Neural cell (in vitro differentiated cells): Measurements from ENCODE around the gene KIF19. TPM values are rescaled to one million over a fixed set of nuclear protein-coding genes. Genes with fewer than 3 reads are reported as not detected.

Experiments
- H2AFZ ChIP-seq: fragments of 200-600, 300-800 bp; sonication (generic), shearing (Covaris generic); 2 replicates; pipeline ENCODE4 v1.6.0; 2014; ENCODE audit warnings: low read depth, mild to moderate bottlenecking, antibody characterized with exemption, low read length, moderate library complexity
- H3F3A ChIP-seq: fragments of 200-600 bp; shearing (Covaris generic); 2 replicates; pipeline ENCODE4 v1.6.1; 2016; ENCODE audit warnings: mild to moderate bottlenecking, moderate library complexity, mixed read lengths, antibody characterized with exemption, low read length; ENCODE audit not compliant: insufficient read depth, poor library complexity, severe bottlenecking
- H3K27ac ChIP-seq: fragments of 200-600, 300-800 bp; sonication (generic), shearing (Covaris generic); 2 replicates; pipeline ENCODE4 v1.5.1; 2014; ENCODE audit warnings: mild to moderate bottlenecking, low read length, moderate library complexity
- H3K27me3 ChIP-seq: fragments of 300-800, 200-600 bp; sonication (generic), shearing (Covaris generic); 2 replicates; pipeline ENCODE4 v1.6.0; 2014; ENCODE audit warnings: mild to moderate bottlenecking, low read depth, low read length, moderate library complexity; ENCODE audit not compliant: insufficient read depth
- H3K36me3 ChIP-seq: fragments of 300-800, 200-600 bp; sonication (generic), shearing (Covaris generic); 2 replicates; pipeline ENCODE4 v1.5.1; 2014; ENCODE audit warnings: mild to moderate bottlenecking, antibody characterized with exemption, low read length, moderate library complexity; ENCODE audit not compliant: insufficient read depth
- H3K4me2 ChIP-seq: fragments of 300-800, 200-600 bp; sonication (generic), shearing (Covaris generic); 2 replicates; pipeline ENCODE4 v1.6.0; 2014; ENCODE audit warnings: mild to moderate bottlenecking, low read length
- H3K4me3 ChIP-seq: fragments of 300-800, 200-600 bp; sonication (generic), shearing (Covaris generic); 2 replicates; pipeline ENCODE4 v1.5.1; 2014; ENCODE audit warnings: mild to moderate bottlenecking, low read length, moderate library complexity
- H3K79me2 ChIP-seq: fragments of 200-600 bp; shearing (Covaris generic); replicated peaks from 2 replicates; pipeline ENCODE4 v1.6.0; 2014; ENCODE audit warnings: mild to moderate bottlenecking, low read length, moderate library complexity; ENCODE audit not compliant: insufficient read depth
- H3K9ac ChIP-seq: fragments of 300-800, 200-600 bp; sonication (generic), shearing (Covaris generic); 2 replicates; pipeline ENCODE4 v1.6.1; 2016; ENCODE audit warnings: mild to moderate bottlenecking, low read length, mixed read lengths
- H3K9me2 ChIP-seq: fragments of 200-600 bp; shearing (Covaris generic); 2 replicates; pipeline ENCODE4 v1.6.1; 2016; ENCODE audit warnings: mild to moderate bottlenecking, low read length, mixed read lengths; ENCODE audit not compliant: insufficient read depth
- H3K9me3 ChIP-seq: fragments of 200-600, 300-800 bp; sonication (generic), shearing (Covaris generic); 2 replicates; pipeline ENCODE4 v1.6.1; 2016; ENCODE audit warnings: mild to moderate bottlenecking, mixed run types, low read length, moderate library complexity, mixed read lengths
- H4K20me1 ChIP-seq: fragments of 200-600 bp; shearing (Covaris generic); 2 replicates; pipeline ENCODE4 v1.6.1; 2016; ENCODE audit warnings: mild to moderate bottlenecking, mixed run types; ENCODE audit not compliant: insufficient read depth
- EP300 ChIP-seq: fragments of 450-650 bp; conservative IDR thresholded peaks from 2 replicates; pipeline ENCODE4 v1.6.1; 2014; ENCODE audit warnings: antibody characterized with exemption, mild to moderate bottlenecking, moderate library complexity; ENCODE audit not compliant: poor library complexity, severe bottlenecking
- EZH2 ChIP-seq: fragments of 200-600, 300-800 bp; shearing (Covaris generic), sonication (generic); IDR thresholded peaks from 2 replicates; pipeline ENCODE4 v1.6.1; 2014; ENCODE audit warnings: antibody characterized with exemption, low read length, borderline replicate concordance, mild to moderate bottlenecking; ENCODE audit not compliant: insufficient read depth, poor library complexity, severe bottlenecking
- MXI1 ChIP-seq: fragments of 450-650 bp; conservative IDR thresholded peaks from 2 replicates; pipeline ENCODE4 v1.6.1; 2014; ENCODE audit warnings: antibody characterized with exemption, mild to moderate bottlenecking; ENCODE audit not compliant: poor library complexity, severe bottlenecking
- POLR2AphosphoS5 ChIP-seq: IDR thresholded peaks from 2 replicates; pipeline ENCODE4 v1.6.1; 2012
- RAD21 ChIP-seq: fragments of 450-650 bp; conservative IDR thresholded peaks from 2 replicates; pipeline ENCODE4 v1.6.1; 2014; ENCODE audit warnings: antibody characterized with exemption, mild to moderate bottlenecking, moderate library complexity
- SMC3 ChIP-seq: fragments of 450-650 bp; conservative IDR thresholded peaks from 2 replicates; pipeline ENCODE4 v1.6.1; 2014; ENCODE audit warnings: antibody characterized with exemption, mild to moderate bottlenecking, moderate library complexity; ENCODE audit not compliant: poor library complexity
- TAF1 ChIP-seq: IDR thresholded peaks from 2 replicates; pipeline ENCODE4 v1.6.1; 2012; ENCODE audit warnings: low read depth
- polyA plus RNA-seq: library from polyadenylated mRNA; depleted of rRNA; stranded (reverse); fragments of >200 nt; gene quantifications from 2 replicates; pipeline ENCODE4 v1.2.3, GENCODE V29; 2014
- TF ChIP-seq, protein P1 (sequence below): IDR thresholded peaks from 2 replicates; pipeline ENCODE4 v1.6.1; 2012; ENCODE audit warnings: borderline replicate concordance
- TF ChIP-seq, protein P2 (sequence below): fragments of 450-650 bp; IDR thresholded peaks from 2 replicates; pipeline ENCODE4 v1.5.1; 2014; ENCODE audit warnings: antibody characterized with exemption, mild to moderate bottlenecking, moderate library complexity; ENCODE audit not compliant: poor library complexity, severe bottlenecking

KIF19 gene
- polyA plus RNA-seq, 1 donor from 2014 or later = not detected

DNA sequence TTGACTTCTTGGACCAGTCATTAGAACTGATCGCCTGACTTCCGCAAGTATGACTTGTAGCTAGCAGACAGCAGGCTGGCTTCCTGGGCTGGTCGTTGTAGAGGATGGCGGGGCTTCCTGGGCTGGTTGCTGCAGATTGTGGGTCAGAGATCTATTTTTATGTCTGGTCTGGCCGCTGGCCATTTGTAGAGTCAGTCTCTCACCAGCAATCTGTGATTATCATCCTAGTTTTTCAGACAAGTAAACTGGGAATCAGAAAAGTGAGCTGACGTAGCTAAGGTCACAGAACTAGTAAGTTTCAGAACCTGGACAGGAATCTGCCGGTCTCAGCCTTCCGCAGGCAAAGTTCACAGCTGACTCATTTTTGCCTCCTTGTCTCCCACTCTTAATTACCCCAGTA lies 60.4 kb downstream of the KIF19 start:
- no peaks in the 10 kb centered on the region for H3K36me3 ChIP-seq
- H3K27ac ChIP-seq = no peak overlapping the region
- no peaks in the 10 kb centered on the region for H3K9me3 ChIP-seq
- H3K9ac ChIP-seq = no peak overlapping the region
- no peaks in the 10 kb centered on the region for H3K27me3 ChIP-seq
- H3K4me3 ChIP-seq = no peak overlapping the region
- H3K9me2 ChIP-seq = no peaks in the 10 kb centered on the region
- TF ChIP-seq, protein P1, sequence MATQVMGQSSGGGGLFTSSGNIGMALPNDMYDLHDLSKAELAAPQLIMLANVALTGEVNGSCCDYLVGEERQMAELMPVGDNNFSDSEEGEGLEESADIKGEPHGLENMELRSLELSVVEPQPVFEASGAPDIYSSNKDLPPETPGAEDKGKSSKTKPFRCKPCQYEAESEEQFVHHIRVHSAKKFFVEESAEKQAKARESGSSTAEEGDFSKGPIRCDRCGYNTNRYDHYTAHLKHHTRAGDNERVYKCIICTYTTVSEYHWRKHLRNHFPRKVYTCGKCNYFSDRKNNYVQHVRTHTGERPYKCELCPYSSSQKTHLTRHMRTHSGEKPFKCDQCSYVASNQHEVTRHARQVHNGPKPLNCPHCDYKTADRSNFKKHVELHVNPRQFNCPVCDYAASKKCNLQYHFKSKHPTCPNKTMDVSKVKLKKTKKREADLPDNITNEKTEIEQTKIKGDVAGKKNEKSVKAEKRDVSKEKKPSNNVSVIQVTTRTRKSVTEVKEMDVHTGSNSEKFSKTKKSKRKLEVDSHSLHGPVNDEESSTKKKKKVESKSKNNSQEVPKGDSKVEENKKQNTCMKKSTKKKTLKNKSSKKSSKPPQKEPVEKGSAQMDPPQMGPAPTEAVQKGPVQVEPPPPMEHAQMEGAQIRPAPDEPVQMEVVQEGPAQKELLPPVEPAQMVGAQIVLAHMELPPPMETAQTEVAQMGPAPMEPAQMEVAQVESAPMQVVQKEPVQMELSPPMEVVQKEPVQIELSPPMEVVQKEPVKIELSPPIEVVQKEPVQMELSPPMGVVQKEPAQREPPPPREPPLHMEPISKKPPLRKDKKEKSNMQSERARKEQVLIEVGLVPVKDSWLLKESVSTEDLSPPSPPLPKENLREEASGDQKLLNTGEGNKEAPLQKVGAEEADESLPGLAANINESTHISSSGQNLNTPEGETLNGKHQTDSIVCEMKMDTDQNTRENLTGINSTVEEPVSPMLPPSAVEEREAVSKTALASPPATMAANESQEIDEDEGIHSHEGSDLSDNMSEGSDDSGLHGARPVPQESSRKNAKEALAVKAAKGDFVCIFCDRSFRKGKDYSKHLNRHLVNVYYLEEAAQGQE = no peak
- TF ChIP-seq EZH2 = no peak
- TF ChIP-seq POLR2AphosphoS5 = no peak
- TF ChIP-seq SMC3 = no peak
- no peak for TF ChIP-seq MXI1
- no peak for TF ChIP-seq TAF1
- TF ChIP-seq, protein P2, sequence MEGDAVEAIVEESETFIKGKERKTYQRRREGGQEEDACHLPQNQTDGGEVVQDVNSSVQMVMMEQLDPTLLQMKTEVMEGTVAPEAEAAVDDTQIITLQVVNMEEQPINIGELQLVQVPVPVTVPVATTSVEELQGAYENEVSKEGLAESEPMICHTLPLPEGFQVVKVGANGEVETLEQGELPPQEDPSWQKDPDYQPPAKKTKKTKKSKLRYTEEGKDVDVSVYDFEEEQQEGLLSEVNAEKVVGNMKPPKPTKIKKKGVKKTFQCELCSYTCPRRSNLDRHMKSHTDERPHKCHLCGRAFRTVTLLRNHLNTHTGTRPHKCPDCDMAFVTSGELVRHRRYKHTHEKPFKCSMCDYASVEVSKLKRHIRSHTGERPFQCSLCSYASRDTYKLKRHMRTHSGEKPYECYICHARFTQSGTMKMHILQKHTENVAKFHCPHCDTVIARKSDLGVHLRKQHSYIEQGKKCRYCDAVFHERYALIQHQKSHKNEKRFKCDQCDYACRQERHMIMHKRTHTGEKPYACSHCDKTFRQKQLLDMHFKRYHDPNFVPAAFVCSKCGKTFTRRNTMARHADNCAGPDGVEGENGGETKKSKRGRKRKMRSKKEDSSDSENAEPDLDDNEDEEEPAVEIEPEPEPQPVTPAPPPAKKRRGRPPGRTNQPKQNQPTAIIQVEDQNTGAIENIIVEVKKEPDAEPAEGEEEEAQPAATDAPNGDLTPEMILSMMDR = no peak
- TF ChIP-seq EP300 = no peak
- no peak for TF ChIP-seq RAD21
- H4K20me1 ChIP-seq = no peaks in the 10 kb centered on the region
- H3K79me2 ChIP-seq = no peaks in the 10 kb centered on the region
- no peaks in the 10 kb centered on the region for H3F3A ChIP-seq
- H2AFZ ChIP-seq = no peak overlapping the region
- H3K4me2 ChIP-seq = no peak overlapping the region

DNA sequence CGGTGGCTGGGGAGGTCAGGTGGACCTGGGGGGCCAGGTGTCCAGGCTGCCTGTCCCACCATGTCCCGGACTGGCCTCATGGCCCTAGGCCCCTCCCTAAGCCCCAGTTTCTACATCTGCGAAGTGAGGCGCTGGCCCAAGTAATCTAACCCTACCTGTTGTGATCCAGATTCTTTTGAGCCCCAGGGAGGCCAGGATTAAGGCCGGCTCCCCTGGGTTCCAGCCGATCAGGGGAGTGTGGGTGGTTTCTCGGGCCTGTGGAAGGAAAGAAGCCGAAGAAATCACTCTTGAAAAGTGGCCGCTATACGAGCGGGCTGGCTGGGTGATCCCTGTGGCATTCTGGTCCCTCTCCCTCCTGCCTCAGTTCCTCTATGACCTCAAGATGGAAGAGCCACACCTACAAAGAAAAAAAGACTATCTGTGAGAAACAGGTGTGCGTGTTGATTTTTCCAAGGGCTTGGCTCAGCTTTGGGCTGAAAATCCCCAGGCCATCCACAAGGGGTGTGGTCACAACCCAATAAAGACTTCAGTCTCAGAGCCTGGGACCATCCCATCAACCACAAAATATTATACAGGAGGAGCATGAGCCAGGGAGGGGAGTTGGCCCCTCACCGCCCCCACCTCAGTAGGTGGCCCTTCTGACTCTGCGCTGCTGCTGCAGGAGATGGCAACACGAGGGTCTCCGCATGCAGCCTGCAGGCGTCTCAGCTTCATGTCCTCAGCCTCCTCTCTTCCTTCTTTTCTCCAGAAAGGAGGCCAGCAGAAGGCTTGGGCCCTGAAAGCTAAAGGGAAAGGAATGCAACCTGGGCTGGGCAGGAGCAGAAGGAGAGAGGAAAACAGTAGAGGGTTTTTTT lies 61.6 kb downstream of the KIF19 start:
- H3K4me3 ChIP-seq = no peak overlapping the region
- H4K20me1 ChIP-seq = no peaks in the 10 kb centered on the region
- H3K9me3 ChIP-seq = no peaks in the 10 kb centered on the region
- no peaks in the 10 kb centered on the region for H3K9me2 ChIP-seq
- no peak overlapping the region for H2AFZ ChIP-seq
- no peaks in the 10 kb centered on the region for H3F3A ChIP-seq
- no peaks in the 10 kb centered on the region for H3K79me2 ChIP-seq
- no peaks in the 10 kb centered on the region for H3K36me3 ChIP-seq
- no peaks in the 10 kb centered on the region for H3K27me3 ChIP-seq
- H3K9ac ChIP-seq = no peak overlapping the region
- no peak overlapping the region for H3K27ac ChIP-seq
- no peak overlapping the region for H3K4me2 ChIP-seq
- TF ChIP-seq TAF1 (no peak), EZH2 (no peak), EP300 (no peak), SMC3 (no peak), POLR2AphosphoS5 (no peak), RAD21 (no peak), MXI1 (no peak)
- TF ChIP-seq, protein P1 = no peak
- TF ChIP-seq, protein P2 = no peak
